HFFc6 (cell line): ENCODE results near the gene LZTR1. TPM values are rescaled to one million over a fixed set of nuclear protein-coding genes. Genes with fewer than 3 reads are reported as not detected.
A peak's percentile ranks its signal among the peaks of the same experiment; 100 is the strongest.
"Not testable (repeated sequence)": the region's sequence is repeated elsewhere in the genome, so short reads cannot be mapped to it uniquely, and the experiment has no call there.

Experiments
- DNase-seq: peaks from one replicate; pipeline ENCODE4 v3.0.0-alpha.2; 2018
- H3K27ac Mint-ChIP-seq: 2 replicates; pipeline ENCODE4 v1.8.0; 2020; ENCODE audit warnings: mild to moderate bottlenecking, mixed read lengths
- H3K27me3 Mint-ChIP-seq: 2 replicates; pipeline ENCODE4 v1.8.0; 2021; ENCODE audit warnings: mild to moderate bottlenecking, moderate library complexity, mixed read lengths; ENCODE audit not compliant: insufficient read depth
- H3K36me3 Mint-ChIP-seq: 2 replicates; pipeline ENCODE4 v1.8.0; 2021; ENCODE audit warnings: low read depth, mixed read lengths
- H3K4me1 Mint-ChIP-seq: 2 replicates; pipeline ENCODE4 v1.8.0; 2020; ENCODE audit warnings: low read depth, mixed read lengths
- H3K4me3 Mint-ChIP-seq: 2 replicates; pipeline ENCODE4 v1.8.0; 2020; ENCODE audit warnings: mild to moderate bottlenecking, moderate library complexity, mixed read lengths
- H3K9me3 Mint-ChIP-seq: 2 replicates; pipeline ENCODE4 v1.8.0; 2020; ENCODE audit warnings: mild to moderate bottlenecking, mixed read lengths
- CTCF ChIP-seq: fragments of 200-600 bp; sonication (generic); IDR thresholded peaks from 2 replicates; pipeline ENCODE4 v1.5.0; 2021; ENCODE audit warnings: antibody characterized with exemption, mild to moderate bottlenecking
- total RNA-seq, 6 experiments: library from RNA; stranded (reverse); fragmentation: NEBNext Ultra II Directional; extraction: Animal tissue kit (Norgen Biotek cat#: 25700); gene quantifications; 2 replicates in 1 of 6; 3 replicates in 5 of 6; pipeline ENCODE4 v1.2.3, GENCODE V29; 2021

LZTR1 gene
- total RNA-seq, 6 experiments from 2014 or later = 50.6 to 64.0 (median 57.2) TPM

- H3K4me1 Mint-ChIP-seq = peaks cover 24% of the 10 kb centered on the region
- H3K36me3 Mint-ChIP-seq = peaks cover 4% of the 10 kb centered on the region; the same call in 1 of the 2 replicates
- peak overlapping the region; percentile 46; the same call in 1 of the 2 replicates for H3K27ac Mint-ChIP-seq
- peaks cover 15% of the 10 kb centered on the region for H3K27me3 Mint-ChIP-seq
- no peak for DNase-seq
- H3K9me3 Mint-ChIP-seq = no peaks in the 10 kb centered on the region
- TF ChIP-seq CTCF = no peak
- H3K4me3 Mint-ChIP-seq = peak overlapping the region; percentile 93
These were observed 17.5 kb downstream of the LZTR1 start for GRCh38 chr22:20999350-21000206.

- H3K4me3 Mint-ChIP-seq = peak overlapping the region; percentile 93
- no peak for TF ChIP-seq CTCF
- H3K36me3 Mint-ChIP-seq = peaks cover 4% of the 10 kb centered on the region; the same call in 1 of the 2 replicates
- H3K27ac Mint-ChIP-seq = peak overlapping the region; percentile 94
- H3K9me3 Mint-ChIP-seq = no peaks in the 10 kb centered on the region
- peaks cover 15% of the 10 kb centered on the region for H3K27me3 Mint-ChIP-seq
- DNase-seq = no peak
- peaks cover 24% of the 10 kb centered on the region for H3K4me1 Mint-ChIP-seq
These were observed 18.3 kb downstream of the LZTR1 start for GRCh38 chr22:21000207-21000986.

GRCh38 chr22:21000987-21001600 lies 19.0 kb downstream of the LZTR1 start:
- no peak for TF ChIP-seq CTCF
- peak; percentile 13 for DNase-seq
- Mint-ChIP-seq H3K27me3 (peaks cover 15% of the 10 kb centered on the region), H3K9me3 (no peaks in the 10 kb centered on the region), H3K4me1 (peaks cover 24% of the 10 kb centered on the region), H3K4me3 (peak overlapping the region; percentile 93), H3K36me3 (peaks cover 4% of the 10 kb centered on the region; the same call in 1 of the 2 replicates), H3K27ac (peak overlapping the region; percentile 94)

- Mint-ChIP-seq H3K36me3 (0 out of 2 replicates have a peak, but pooled peaks cover 4% of the 10 kb centered on the region), H3K27ac (peak within 1 kb of the TSS; percentile 94), H3K9me3 (no peaks in the 10 kb centered on the region), H3K4me3 (peak within 1 kb of the TSS; percentile 93), H3K4me1 (peaks cover 24% of the 10 kb centered on the region), H3K27me3 (peaks cover 15% of the 10 kb centered on the region)
- DNase-seq = peak; percentile 91
- TF ChIP-seq CTCF = no peak
These were observed 19.7 kb downstream of the LZTR1 start, which contains the start of gene THAP7 for GRCh38 chr22:21001601-21002325. TSS of gene THAP7 (minus strand) at chr22:21002118. CDS start at chr22:21001911, 207 bp downstream.

GRCh38 chr22:21003782-21004181 lies 21.7 kb downstream of the LZTR1 start:
- no peaks in the 10 kb centered on the region for H3K9me3 Mint-ChIP-seq
- H3K27ac Mint-ChIP-seq = no peak overlapping the region
- no peak for DNase-seq
- H3K27me3 Mint-ChIP-seq = peaks cover 15% of the 10 kb centered on the region
- H3K4me3 Mint-ChIP-seq = peak overlapping the region; percentile 93; the same call in 1 of the 2 replicates
- H3K36me3 Mint-ChIP-seq = 0 out of 2 replicates have a peak, but pooled peaks cover 4% of the 10 kb centered on the region
- H3K4me1 Mint-ChIP-seq = peaks cover 24% of the 10 kb centered on the region
- no peak for TF ChIP-seq CTCF

GRCh38 chr22:21009208-21009607 lies 27.1 kb downstream of the LZTR1 start:
- not testable (repeated sequence) for H3K36me3 Mint-ChIP-seq, H3K4me3 Mint-ChIP-seq, H3K27ac Mint-ChIP-seq, DNase-seq, H3K9me3 Mint-ChIP-seq, H3K27me3 Mint-ChIP-seq
- peaks cover 11% of the 10 kb centered on the region for H3K4me1 Mint-ChIP-seq
